NCI-H146 treated with DMSO at 0.1 percent for 48 hours (cell line): ENCODE data around the gene C7.
"Not testable (repeated sequence)": the region's sequence is repeated elsewhere in the genome, so short reads cannot be mapped to it uniquely, and the experiment has no call there.

ENCODE experiments used
- DNase-seq: peaks from one replicate; lab custom pipeline; 2025; ENCODE audit not compliant: unreplicated experiment; lab: John Stamatoyannopoulos, UW

The C7 gene

DNA sequence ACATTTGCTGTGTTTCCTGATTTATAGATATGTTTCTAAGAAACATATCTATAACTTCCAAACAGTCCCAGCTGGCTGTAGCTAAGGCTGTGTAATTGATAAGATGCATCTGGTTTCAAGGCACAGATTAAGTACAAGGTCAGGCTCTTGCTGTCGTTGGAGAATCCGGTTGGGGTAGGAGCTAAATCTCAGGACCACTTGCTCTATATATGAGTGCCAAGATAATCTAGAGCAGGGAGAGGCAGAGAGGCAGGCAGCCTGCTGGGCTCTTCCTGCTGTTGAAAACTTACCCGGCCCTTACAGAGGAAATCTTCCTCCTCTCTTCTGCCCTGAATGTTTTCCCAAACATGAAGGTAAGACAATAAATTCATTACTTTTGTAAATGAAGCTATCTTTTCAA, at the start of gene C7:
C7 (plus strand) TSS at position 234 of the 400 bp plus-strand sequence; CDS start at position 348, 114 bp downstream.
- DNase-seq: no peak

DNA sequence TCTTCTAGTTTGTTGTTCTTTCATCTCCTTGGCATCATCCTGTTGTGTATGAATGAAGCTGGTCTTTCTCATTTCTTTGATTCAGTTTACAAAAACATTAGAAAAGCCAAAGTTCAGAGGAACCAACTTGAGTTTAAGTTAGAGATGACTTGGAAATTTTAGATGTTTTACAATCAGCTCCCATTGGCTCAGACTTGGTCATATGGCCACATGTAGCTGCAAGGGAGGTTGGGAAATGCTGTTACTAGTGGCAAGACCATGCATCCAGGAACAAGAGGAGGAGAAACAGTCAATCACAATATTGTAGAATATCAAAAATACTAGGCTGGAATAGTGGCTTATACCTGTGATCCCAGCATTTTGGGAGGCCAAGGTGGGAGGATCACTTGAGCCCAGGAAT, 48.6 kb upstream of the C7 start:
- DNase-seq: no peak

DNA sequence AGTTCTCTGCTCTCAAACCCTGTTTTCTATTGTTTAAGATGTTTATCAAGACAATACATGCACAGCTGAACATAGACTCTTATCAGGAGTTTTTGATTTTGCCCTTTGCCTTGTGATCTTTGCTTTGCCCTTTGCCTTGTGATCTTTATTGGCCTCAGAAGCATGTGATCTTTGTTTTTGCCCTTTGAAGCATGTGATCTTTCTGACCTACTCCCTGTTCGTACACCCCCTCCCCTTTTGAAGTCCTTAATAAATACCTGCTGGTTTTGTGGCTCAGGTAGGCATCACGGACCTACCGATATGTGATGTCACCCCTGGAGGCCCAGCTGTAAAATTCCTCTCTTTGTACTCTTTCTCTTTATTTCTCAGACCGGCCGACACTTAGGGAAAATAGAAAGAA, 44.3 kb upstream of the C7 start:
- DNase-seq: not testable (repeated sequence)

DNA sequence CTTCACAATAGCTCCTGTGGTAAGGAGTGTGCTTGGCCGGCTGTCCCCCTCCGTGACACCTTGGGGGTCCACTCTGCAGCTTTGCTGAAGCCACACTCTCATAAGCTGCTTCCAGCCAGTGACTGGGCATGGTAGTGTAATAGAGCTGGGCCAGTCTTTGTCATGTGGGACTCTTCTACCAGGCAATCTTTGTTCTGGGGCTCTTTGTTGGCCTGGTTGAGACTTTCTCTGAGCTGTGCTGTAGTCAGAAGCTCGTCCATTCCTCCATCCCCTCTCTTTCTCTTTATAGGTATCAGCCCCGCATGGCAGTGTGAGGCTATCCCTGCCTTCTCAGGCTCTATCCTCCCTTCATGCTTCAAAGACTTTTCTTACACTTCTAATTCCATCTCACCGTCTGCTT, 42.5 kb upstream of the C7 start:
- no peak for DNase-seq

DNA sequence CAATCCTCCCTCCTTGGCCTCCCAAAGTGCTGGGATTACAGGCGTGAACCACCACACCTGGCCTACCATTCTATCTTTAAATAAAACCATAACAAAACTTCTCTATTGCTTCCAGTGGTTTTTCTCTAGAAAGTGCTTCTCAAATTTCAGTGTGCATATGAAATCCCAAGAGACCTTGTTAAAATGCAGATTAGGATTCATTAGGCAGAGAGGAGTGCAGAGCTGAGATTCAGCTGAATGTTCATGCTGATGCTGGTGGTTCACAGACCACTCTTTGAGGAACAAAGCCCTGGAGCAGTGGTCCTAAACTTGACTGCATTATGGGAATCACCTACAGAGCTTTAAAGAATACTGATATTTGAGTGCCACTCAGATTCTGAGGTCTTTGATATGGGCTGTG, 39.9 kb upstream of the C7 start:
- DNase-seq: no peak

DNA sequence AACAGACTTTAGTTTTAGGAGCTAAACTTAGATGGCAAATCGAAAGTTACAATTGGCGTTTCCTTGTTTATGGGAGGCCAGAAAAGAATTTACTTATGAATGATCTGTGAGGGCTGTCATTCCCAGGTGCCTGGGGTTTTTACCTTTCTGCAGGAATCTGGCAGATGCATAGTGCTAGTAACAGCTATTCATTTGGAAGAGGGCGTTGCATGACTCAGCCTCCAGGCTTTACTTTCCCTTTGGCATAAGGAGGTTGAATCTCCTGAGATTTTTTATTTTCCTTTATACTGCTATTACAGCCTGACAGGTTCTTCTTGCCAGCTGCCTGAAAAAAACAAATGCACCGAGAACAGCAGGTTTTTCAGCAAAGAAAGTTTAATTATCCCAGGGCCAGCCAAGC, 38.1 kb upstream of the C7 start:
- DNase-seq: no peak

DNA sequence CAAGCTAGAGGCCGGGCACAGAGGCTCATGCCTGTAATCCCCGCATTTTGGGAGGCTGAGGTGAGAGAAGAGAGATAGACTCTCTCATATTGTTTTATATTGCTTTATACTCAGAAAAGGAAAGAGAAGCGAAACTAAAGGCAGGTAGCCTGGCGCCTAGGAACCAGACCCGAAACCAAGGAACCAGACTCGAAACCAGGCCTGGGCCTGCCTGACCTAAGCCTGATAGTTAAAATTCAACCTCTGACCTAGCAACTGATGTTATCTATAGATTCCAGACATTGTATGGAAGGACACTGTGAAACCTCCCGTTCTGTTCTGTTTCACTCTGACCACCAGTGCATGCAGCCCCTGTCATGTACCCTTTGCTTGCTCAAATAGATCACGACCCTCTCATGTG, 37.0 kb upstream of the C7 start:
- DNase-seq: not testable (repeated sequence)

DNA sequence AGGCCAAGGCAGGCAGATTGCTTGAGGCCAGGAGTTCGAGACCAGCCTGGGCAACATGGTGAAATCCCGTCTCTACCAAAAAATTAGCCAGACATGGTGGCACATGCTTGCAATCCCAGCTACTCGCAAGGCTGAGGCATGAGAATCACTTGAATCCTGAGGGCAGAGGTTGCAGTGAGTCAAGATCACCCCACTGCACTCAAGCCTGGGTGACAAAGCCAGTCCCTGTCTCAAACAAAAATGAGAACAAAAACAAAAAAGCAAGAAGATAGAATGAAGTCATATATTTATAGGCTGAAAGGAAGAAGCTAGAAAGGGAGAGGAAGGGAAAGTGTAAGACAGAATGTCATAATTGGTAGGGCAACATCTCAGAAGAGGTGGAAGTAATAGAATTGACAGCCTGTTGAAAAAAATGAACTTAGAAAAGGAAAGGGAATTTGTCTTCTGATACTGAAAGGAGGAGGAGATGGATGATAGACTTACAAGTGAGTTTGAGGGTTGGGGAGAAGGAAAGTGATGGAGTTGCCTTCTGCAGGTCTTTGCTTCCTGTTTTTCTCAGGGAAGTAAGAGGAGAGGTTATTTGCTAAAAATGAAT, 35.9 kb upstream of the C7 start:
- no peak for DNase-seq

DNA sequence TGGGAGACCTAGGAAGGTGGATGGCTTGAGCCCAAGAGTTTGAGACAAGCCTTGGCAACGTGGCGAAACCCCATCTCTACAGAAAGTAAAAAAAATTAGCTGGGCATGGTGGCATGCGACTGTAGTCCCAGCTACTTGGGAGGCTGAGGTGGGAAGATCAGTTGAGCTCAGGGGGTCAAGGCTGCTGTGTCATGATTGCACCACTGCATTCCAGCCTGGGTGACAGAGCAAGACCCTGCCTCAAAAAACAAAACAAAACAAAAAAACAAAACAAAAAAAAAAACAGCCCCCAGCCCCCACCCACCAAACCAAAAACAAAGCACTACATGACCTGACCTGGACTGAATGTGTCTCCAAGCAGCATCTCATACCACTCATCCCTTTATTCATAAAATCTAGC, 33.3 kb upstream of the C7 start:
- DNase-seq: no peak

DNA sequence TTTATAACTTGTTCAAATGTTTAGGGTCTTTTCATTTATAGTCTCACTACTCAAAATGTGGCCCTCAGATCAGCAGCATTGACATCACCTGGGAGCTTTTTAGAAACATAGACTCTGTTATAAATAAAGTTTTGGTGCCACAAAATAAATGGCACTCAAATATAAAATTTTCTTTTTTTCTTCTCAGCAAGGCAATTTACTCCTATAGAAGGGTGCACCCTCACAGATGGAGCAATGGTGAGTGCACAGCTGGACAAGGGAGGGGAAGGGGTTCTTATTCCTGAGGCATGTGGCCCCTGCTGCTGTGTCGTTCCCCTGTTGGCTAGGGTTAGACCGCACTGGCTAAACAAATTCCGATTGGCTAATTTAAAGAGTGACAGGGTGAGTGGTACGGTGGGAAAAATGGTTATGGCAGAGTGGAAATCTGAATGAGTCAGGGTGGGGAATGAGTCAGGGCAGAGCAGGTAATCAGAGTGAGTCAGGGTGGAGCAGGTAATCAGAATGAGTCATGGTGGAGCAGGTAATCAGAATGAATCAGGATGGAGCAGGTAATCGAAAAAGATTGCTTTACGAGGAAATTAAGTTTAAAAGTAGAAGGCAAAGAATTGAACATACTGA, 31.8 kb upstream of the C7 start:
- no peak for DNase-seq

DNA sequence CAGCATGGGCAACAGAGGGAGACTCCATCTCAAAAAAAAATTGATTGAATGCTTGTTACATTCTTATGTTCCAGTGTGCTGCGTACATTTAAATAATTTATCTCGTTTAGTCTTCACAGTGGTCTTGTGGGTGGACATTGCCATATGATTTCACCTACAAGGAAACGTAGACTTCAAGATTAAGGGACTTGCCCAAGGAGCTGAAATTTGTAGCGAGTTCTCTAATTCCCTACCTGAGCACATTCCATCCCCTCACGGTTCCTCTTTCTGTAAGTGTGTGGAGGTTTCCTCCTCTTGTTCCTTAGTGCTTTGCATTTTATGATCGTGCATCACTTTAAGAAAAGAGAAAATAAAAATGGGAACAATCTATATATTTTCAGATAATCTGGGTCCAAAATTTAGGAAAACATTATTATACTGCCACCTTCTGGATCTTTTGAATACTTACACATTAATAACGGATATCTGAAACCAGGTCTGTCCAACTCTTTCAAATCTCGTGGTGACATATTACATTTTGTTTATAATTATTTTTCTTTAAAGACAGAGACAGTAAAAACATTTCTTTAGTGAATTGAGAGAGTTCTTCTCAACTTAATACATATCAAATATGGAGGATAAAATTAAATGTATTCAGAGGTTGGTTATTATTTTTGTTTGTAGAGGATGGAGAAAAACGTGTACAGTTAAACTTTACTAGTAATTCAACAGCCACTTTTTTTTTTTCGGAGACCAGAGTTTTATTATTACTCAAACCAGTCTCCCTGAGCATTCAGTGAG, 29.9 kb upstream of the C7 start:
- no peak for DNase-seq

DNA sequence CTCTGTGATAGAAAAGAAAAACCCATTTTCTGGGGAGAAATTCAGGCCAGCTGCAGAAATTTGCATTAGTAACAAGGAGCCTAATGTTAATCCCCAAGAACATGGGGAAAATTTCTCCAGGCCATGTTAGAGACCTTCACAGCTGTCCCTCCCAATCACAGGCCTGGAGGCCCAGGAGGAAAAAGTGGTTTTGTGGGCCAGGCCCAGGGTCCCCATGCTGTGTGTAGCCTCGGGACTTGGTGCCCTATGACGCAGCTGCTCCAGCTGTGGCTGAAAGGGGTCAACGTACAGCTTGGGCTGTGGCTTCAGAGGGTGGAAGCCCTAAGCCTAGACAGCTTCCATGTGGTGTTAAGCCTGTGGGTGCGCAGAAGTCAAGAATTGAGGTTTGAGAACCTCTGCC, 27.0 kb upstream of the C7 start:
- no peak for DNase-seq

DNA sequence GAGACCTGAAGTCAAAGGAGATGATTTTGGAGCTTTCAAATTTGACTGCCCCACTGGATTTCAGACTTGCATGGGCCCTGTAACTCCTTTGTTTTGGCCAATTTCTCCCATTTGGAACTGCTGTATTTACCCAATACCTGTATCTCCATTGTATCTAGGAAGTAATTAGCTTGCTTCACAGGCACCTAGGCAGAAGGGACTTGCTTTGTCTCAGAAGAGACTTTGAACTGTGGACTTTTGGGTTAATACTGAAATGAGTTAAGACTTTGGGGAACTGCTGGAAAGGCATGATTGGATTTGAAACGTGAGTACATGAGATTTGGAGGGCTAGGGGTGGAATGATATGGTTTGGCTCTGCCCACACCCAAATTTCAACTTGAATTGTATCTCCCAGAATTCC, 26.2 kb upstream of the C7 start:
- DNase-seq: not testable (repeated sequence)

DNA sequence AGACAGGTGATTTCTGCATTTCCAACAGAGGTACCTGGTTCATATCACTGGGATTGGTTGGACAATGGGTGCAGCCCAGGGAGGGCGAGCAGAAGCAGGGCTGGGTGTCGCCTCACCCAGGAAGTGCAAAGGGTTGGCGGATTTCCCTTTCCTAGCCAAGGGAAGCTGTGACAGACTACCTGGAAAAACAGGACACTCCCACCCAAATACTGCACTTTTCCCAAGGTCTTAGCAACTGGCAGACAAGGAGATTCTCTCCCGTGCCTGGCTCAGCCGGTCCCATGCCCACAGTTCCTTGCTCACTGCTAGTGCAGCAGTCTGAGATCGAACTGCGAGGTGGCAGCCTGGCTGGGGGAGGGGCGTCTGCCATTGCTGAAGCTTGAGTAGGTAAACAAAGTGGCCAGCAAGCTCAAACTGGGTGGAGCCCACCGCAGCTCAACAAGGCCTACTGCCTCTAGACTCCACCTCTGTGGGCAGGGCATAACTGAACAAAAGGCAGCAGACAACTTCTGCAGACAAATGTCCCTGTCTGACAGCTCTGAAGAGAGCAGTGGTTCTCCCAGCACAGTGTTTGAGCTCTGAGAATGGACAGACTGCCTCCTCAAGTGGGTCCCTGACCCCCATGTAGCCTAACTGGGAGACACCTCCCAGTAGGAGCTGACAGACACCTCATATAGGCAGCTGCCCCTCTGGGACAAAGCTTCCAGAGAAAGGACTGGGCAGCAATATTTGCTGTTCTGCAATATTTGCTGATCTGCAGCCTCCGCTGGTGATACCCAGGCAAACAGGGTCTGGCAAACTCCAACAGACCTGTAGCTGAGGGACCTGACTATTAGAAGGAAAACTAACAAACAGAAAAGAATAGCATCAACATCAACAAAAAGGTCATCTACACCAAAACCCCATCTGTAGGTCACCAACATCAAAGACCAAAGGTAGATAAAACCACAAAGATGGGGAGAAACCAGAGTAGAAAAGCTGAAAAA, 13.6 kb upstream of the C7 start:
- DNase-seq: not testable (repeated sequence)

DNA sequence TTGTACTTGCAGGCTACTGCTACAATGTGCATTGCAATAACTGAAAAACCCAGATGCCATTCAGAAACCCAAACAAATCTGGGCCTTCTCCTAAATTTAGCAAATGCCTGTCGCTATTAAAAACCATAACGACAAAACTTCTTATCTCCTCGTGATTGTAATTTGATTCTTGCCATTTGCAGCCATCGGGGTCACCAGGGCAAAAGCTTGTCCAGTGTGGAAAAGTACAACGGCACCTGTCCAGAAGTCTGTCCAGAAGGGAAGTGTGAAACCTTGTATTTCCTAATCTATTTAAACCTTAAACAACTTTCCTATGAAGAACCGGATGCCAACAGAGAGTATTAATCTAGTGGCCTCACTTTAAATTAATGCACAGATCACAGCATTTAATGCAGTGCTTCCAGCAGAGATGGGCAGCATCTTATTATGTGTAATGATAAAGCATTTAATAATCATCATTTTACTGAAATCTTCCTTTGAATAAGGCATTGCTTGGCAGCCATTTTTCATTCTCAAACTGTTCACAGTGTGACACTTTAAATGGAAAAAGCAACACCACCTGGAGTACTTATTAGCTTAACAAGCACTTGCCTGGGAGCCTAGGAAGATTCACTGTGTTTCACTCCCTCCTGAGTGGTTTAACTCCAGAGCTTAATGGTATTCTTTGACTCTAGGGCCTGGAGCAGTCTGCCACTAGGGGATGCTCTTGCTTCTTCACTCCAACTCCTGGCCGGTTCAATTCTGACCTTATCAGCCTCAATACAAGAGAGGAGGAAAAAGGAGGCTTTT, 4.9 kb upstream of the C7 start:
- peak; percentile 5 for DNase-seq

DNA sequence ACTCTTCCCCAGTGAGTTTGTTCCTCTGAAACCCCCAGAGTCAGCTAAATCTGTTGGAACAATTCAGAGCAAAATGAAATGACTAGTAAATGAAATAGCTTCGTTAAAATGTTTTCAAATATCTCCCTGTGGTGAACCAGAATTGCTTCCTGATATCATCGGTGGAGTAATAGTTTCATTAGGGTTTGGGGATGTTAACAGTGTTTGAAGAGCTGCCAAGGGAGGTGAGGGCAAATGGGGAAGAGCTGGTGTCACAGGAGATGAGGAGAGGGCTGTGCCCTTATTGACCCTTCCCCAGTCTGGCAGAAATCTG, 4.3 kb upstream of the C7 start:
- no peak for DNase-seq

DNA sequence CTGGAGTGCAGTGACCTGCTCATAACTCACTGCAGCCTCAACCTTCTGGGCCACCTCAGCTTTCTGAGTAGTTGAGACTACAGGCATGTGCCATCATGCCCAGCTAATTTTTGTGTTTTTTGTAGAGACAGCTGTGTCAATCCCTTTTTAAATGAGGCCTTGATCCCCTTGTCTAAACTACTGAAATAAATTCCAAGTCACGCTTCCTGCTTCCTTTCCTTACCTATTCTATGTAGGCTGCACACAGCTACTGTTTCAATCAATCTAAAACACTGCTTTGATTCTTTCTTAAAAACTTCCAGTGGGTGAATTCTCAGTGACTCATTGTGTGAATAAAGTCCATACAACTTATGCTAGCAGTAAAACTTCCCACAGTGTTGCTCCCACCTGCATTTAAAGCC, 2.9 kb upstream of the C7 start:
- no peak for DNase-seq

DNA sequence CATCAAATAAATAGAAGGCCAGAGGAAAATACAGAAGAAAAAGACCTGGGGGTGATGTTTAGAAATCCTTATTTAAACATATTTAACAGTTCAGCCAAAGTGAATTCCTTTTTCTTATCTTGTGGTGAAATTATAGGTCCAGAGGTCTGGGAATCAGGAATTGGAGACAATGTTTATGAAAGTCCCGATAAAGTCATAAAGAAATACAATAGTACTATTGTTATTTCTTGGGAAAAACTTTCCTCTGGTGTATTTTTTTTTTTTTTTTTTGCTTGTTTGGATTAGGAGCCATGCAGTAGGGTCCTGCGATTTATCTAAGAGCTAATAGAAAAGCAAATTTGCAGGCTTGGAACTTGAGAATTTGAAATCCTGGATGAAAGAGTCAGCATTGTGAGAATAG, 426 bp downstream of the C7 start:
- no peak for DNase-seq

DNA sequence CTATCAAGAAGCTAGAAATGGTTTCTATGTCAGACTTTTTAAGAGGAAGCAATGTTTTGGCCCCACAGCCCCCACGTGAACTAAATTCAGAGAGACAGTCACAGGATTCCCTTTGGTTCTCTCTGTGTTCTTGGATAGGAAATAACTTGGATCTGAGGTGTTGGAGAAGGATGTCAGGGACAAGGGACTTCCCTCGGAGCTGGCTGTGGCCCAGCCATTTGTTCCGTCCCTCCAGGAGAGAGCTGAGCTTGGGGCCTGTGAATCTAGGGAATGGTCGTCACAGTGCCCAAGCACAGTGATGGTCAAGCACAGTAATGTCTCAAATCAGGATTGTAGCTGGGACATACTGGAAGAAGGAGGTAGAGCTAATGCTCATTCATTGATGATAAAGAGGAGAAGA, 2.0 kb downstream of the C7 start:
- no peak for DNase-seq

DNA sequence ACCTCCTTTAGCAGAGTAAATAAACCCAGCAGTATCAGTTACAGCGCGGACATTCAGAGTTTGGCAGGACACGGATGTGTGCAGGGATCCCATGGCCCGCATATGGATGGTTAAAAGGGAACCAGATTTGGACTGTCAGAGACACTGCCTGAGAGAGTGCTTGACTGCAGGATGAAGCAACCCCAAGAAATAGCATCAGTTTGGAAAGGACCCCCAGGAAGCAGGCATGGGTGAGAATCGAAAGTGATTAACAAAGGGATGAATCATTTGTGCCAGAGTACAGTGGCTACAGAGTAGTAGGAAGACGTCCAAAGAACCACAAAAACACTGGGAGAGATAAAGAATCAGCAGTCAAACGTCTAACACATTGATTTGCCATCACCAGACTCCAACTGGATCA, 5.5 kb downstream of the C7 start:
- DNase-seq: no peak
